ENCODE results near the gene SALL2. TPM values are rescaled to one million over a fixed set of nuclear protein-coding genes. Genes with fewer than 3 reads are reported as not detected.

SALL2 gene
- total and polyA plus RNA-seq, 4 donors: 2.9 to 10.2 (median 8.1) TPM

DNA sequence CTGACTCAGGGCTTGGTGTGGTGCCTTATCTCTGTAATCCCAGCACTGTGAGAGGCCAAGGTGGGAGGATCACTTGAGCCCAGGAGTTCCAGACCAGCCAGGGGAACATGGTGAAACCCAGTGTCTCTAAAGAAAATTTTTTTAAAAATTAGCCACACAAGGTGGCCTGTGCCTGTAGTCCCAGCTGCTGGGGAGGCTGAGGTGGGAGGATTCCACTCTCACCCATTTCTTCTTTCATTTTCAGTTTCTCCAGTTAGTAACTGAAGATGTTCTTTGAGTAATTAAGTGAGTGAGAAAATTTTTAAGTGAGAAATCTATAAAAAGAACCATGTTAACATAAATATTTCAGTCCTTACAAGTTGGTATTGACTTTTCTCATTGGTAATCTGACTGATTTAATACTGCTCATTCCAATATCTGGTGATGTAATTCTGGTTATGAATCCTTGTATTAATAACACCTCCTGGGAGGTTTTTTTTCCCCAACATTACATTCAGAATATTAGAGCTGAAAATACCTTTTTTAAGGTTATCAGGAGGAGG is 21.1 kb downstream of the SALL2 start:
- DNase-seq: no peak

DNA sequence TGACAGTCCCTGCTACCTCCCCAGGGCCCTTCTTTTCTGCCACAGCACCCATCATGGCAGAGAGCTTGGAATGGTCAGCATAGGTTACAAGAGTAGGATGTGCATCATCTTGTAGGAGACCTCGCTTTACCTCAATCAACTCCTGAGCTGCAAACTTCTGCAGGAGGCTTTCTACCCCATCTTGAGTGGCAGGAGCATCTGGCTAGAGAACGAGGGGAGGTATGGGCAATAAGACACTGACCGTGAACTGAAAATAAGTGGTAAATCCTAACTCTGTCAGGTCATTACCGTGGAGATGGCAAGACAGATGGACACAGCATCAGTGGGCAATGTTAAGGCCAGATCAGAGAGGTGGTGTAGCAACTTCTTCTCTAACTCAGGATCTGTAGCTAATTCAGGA is 22.8 kb downstream of the SALL2 start:
- H3K9me3 ChIP-seq (ENCODE audit: control insufficient read depth in 4 of 4, insufficient read depth in 3 of 4, low read length in 3 of 4): no peaks in the 10 kb centered on the region
- H3K4me3 ChIP-seq: no peak overlapping the region
- DNase-seq (no peak), ATAC-seq (ENCODE audit: insufficient read depth, low FRiP score) (no peak)
- WGBS, 2 donors: 94 to 98% methylated on average over 4 of the region's 4 CpGs
- H3K4me1 ChIP-seq (ENCODE audit: control insufficient read depth in 5 of 5, insufficient read depth in 5 of 5, low read length in 5 of 5): no peaks in the 10 kb centered on the region
- TF ChIP-seq, protein P1, sequence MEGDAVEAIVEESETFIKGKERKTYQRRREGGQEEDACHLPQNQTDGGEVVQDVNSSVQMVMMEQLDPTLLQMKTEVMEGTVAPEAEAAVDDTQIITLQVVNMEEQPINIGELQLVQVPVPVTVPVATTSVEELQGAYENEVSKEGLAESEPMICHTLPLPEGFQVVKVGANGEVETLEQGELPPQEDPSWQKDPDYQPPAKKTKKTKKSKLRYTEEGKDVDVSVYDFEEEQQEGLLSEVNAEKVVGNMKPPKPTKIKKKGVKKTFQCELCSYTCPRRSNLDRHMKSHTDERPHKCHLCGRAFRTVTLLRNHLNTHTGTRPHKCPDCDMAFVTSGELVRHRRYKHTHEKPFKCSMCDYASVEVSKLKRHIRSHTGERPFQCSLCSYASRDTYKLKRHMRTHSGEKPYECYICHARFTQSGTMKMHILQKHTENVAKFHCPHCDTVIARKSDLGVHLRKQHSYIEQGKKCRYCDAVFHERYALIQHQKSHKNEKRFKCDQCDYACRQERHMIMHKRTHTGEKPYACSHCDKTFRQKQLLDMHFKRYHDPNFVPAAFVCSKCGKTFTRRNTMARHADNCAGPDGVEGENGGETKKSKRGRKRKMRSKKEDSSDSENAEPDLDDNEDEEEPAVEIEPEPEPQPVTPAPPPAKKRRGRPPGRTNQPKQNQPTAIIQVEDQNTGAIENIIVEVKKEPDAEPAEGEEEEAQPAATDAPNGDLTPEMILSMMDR (IDR thresholded peaks at IDR 0.05; ENCODE audit: control extremely low read depth, extremely low read depth): no peak
- no peak overlapping the region for H3K9ac ChIP-seq (ENCODE audit: insufficient read depth in 1 of 2, low read length in 2 of 2)
- no peak overlapping the region for H3K27ac ChIP-seq (ENCODE audit: low read depth in 1 of 2, low read length in 1 of 2)
- no peaks in the 10 kb centered on the region for H3K27me3 ChIP-seq (ENCODE audit: control insufficient read depth in 3 of 3, insufficient read depth in 3 of 3, low read length in 2 of 3)
- H3K36me3 ChIP-seq (ENCODE audit: control insufficient read depth in 4 of 4, insufficient read depth in 4 of 4, low read length in 4 of 4): peaks cover 24 to 56% (median 33%) of the 10 kb centered on the region in 4 donors

More for the DNA sequence above, 21.1 kb downstream of the SALL2 start:
- Histone ChIP-seq H3K36me3 (ENCODE audit: control insufficient read depth in 4 of 4, insufficient read depth in 4 of 4, low read length in 4 of 4) (peaks cover 16 to 42% (median 22%) of the 10 kb centered on the region in 4 donors), H3K9ac (ENCODE audit: insufficient read depth in 1 of 2, low read length in 2 of 2) (no peak overlapping the region), H3K4me3 (no peak overlapping the region), H3K27ac (ENCODE audit: low read depth in 1 of 2, low read length in 1 of 2) (no peak overlapping the region), H3K4me1 (ENCODE audit: control insufficient read depth in 5 of 5, insufficient read depth in 5 of 5, low read length in 5 of 5) (peaks cover 0 to 9% (median 4%) of the 10 kb centered on the region in 5 donors), H3K9me3 (ENCODE audit: control insufficient read depth in 4 of 4, insufficient read depth in 3 of 4, low read length in 3 of 4) (no peaks in the 10 kb centered on the region), H3K27me3 (ENCODE audit: control insufficient read depth in 3 of 3, insufficient read depth in 3 of 3, low read length in 2 of 3) (no peaks in the 10 kb centered on the region)
- no peak for ATAC-seq (ENCODE audit: insufficient read depth, low FRiP score)
- TF ChIP-seq, protein P1 (IDR thresholded peaks at IDR 0.05; ENCODE audit: control extremely low read depth, extremely low read depth): no peak

DNA sequence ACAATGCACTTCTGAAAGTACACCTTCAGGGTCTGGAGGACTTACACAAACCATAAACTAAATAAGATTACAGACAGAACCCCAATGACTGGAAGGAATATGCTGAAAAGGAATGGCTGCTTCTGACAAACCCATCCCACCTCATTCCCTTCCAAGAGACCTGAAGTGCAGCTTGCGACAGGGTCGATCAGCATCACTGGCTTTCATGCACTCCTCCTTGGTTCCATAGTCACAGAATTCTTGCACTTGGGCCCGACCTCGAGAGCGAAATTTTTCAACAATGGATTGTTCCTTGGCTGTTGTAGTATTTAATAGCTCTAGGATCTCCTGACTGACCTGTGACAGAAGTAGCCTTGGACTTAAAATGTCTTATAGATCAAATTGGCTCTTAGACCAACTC is 24.6 kb downstream of the SALL2 start:
- Histone ChIP-seq H3K27ac (ENCODE audit: low read depth in 1 of 2, low read length in 1 of 2) (no peak overlapping the region), H3K36me3 (ENCODE audit: control insufficient read depth in 4 of 4, insufficient read depth in 4 of 4, low read length in 4 of 4) (peaks cover 27 to 65% (median 42%) of the 10 kb centered on the region in 4 donors), H3K4me1 (ENCODE audit: control insufficient read depth in 5 of 5, insufficient read depth in 5 of 5, low read length in 5 of 5) (no peaks in the 10 kb centered on the region), H3K9me3 (ENCODE audit: control insufficient read depth in 4 of 4, insufficient read depth in 3 of 4, low read length in 3 of 4) (no peaks in the 10 kb centered on the region), H3K4me3 (no peak overlapping the region), H3K9ac (ENCODE audit: insufficient read depth in 1 of 2, low read length in 2 of 2) (no peak overlapping the region), H3K27me3 (ENCODE audit: control insufficient read depth in 3 of 3, insufficient read depth in 3 of 3, low read length in 2 of 3) (no peaks in the 10 kb centered on the region)
- no peak for DNase-seq
- TF ChIP-seq, protein P1 (IDR thresholded peaks at IDR 0.05; ENCODE audit: control extremely low read depth, extremely low read depth): no peak
- WGBS, 2 donors: 95 to 96% methylated on average over 5 of the region's 5 CpGs
- no peak for ATAC-seq (ENCODE audit: insufficient read depth, low FRiP score)
